Measurements from ENCODE around the gene JPT2. TPM values are rescaled to one million over a fixed set of nuclear protein-coding genes. Genes with fewer than 3 reads are reported as not detected.

JPT2 gene
- total RNA-seq, 1 donor from 2014 or later: 48.7 TPM

DNA sequence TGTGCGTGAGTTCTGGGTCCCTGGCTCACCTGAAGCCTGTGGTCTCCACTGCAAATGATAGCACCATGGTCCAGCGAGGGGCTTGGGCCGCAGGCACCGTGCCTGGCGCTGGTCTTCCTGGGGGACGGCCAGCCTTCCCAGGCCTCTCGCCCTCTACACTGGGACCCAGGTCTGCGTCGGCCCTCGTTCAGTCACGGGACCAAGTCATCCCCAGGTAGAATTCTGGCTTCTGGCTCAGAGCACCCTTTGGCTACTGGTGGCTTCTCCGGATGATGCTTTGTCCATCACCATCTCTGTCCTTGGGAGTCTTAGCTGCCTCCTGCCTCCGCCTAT lies 45.5 kb upstream of the JPT2 start:
- DNase-seq (no peak), ATAC-seq (ENCODE audit: low read depth) (no peak)
- POLR2A ChIA-PET: no interaction called here
- intact Hi-C loops (cut with micrococcal nuclease): no loop called here
- peaks cover 6% of the 10 kb centered on the region for H3K4me1 Mint-ChIP-seq
- TF ChIP-seq, protein P1, sequence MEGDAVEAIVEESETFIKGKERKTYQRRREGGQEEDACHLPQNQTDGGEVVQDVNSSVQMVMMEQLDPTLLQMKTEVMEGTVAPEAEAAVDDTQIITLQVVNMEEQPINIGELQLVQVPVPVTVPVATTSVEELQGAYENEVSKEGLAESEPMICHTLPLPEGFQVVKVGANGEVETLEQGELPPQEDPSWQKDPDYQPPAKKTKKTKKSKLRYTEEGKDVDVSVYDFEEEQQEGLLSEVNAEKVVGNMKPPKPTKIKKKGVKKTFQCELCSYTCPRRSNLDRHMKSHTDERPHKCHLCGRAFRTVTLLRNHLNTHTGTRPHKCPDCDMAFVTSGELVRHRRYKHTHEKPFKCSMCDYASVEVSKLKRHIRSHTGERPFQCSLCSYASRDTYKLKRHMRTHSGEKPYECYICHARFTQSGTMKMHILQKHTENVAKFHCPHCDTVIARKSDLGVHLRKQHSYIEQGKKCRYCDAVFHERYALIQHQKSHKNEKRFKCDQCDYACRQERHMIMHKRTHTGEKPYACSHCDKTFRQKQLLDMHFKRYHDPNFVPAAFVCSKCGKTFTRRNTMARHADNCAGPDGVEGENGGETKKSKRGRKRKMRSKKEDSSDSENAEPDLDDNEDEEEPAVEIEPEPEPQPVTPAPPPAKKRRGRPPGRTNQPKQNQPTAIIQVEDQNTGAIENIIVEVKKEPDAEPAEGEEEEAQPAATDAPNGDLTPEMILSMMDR (IDR thresholded peaks at IDR 0.05): no peak
- H3K9me3 Mint-ChIP-seq: no peaks in the 10 kb centered on the region
- H3K27me3 Mint-ChIP-seq: no peaks in the 10 kb centered on the region
- CTCF ChIA-PET: no interaction called here
- H3K4me3 Mint-ChIP-seq: no peak overlapping the region
- H3K27ac Mint-ChIP-seq: no peak overlapping the region
- H3K36me3 Mint-ChIP-seq (ENCODE audit: low read depth): peaks cover 67% of the 10 kb centered on the region

DNA sequence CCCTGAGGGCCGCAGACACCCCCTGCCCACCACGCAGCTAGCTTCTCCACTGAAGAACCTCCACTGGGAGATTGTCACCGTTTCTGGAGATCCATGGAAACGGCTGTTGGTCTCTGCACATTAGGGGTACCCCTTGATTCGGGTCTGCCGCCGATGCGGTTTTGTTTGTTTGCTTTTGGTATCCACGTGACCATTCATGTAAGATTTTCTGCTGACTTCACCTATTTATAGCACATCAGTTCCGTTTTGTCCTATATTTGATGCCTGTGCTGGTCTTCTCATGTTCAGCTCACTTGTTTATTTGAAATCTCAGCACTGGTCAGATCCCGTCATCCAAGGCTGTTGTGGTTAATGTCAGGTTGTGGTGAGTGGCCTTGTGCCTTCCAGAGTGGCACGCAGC lies 44.8 kb upstream of the JPT2 start:
- POLR2A ChIA-PET: interaction anchor here (0.7 kb wide), 1 partner anchor 13 kb away, joined by 3 read pairs; no protein-coding TSS in a partner anchor

DNA sequence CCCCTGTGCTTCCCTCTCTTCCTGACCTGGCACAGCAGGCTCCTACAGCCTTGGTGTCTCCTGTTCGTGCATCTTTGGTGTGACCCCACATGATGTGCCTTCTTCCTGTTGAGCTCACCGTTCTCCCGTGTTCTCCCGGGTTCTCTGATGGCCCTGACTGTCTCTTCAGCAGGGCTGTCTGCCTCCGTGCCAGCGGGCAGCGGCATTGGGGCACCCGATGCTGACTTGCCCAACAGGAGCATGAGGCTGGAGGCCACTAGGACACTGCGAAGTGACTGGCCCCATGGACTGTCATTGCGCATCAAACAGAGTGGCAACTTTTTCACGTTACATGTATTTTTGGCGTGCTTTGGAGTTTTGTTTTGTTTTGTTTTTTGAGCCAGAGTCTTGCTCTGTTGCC lies 43.5 kb upstream of the JPT2 start:
- no peaks in the 10 kb centered on the region for H3K9me3 Mint-ChIP-seq
- intact Hi-C loops (cut with micrococcal nuclease): no loop called here
- ATAC-seq (ENCODE audit: low read depth) (no peak), DNase-seq (no peak)
- H3K27me3 Mint-ChIP-seq: no peaks in the 10 kb centered on the region
- H3K27ac Mint-ChIP-seq: no peak overlapping the region
- H3K4me1 Mint-ChIP-seq: peaks cover 2% of the 10 kb centered on the region
- peaks cover 74% of the 10 kb centered on the region for H3K36me3 Mint-ChIP-seq (ENCODE audit: low read depth)
- no peak overlapping the region for H3K4me3 Mint-ChIP-seq
- CTCF ChIA-PET: no interaction called here
- POLR2A ChIA-PET: no interaction called here
- TF ChIP-seq, protein P1 (IDR thresholded peaks at IDR 0.05): no peak

More for the DNA sequence above, 44.8 kb upstream of the JPT2 start:
- no peak for ATAC-seq (ENCODE audit: low read depth)
- intact Hi-C loops (cut with micrococcal nuclease): no loop called here
- Mint-ChIP-seq H3K9me3 (no peaks in the 10 kb centered on the region), H3K27me3 (no peaks in the 10 kb centered on the region), H3K4me1 (peaks cover 6% of the 10 kb centered on the region), H3K4me3 (no peak overlapping the region), H3K36me3 (ENCODE audit: low read depth) (peaks cover 69% of the 10 kb centered on the region), H3K27ac (no peak overlapping the region)
- DNase-seq: no peak
- TF ChIP-seq, protein P1 (IDR thresholded peaks at IDR 0.05): no peak
- CTCF ChIA-PET: no interaction called here

DNA sequence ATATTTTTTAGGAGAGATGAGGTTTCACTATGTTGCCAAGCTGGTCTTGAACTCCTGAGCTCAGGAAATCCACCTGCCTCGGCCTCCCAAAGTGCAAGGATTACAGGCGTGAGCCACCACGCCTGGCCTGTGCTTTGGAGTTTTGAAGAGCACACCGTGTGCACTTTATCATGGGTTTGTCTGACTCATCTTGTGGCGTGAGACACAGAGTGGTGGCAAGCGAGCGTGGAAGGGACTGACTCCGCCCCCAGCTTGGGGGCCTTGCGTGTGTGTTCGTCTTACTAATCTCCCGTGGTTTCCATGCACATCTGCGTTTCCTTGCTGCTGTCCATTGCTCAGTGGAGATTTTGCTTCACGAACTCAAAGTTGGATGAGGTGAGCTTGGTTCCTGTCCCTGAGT lies 43.0 kb upstream of the JPT2 start:
- intact Hi-C loops (cut with micrococcal nuclease): no loop called here
- Mint-ChIP-seq H3K27me3 (no peaks in the 10 kb centered on the region), H3K4me1 (peaks cover 2% of the 10 kb centered on the region), H3K4me3 (no peak overlapping the region), H3K27ac (no peak overlapping the region), H3K9me3 (no peaks in the 10 kb centered on the region), H3K36me3 (ENCODE audit: low read depth) (peaks cover 77% of the 10 kb centered on the region)
- TF ChIP-seq, protein P1 (IDR thresholded peaks at IDR 0.05): no peak
- DNase-seq (no peak), ATAC-seq (ENCODE audit: low read depth) (no peak)
- ChIA-PET CTCF (no interaction called here), POLR2A (no interaction called here)

DNA sequence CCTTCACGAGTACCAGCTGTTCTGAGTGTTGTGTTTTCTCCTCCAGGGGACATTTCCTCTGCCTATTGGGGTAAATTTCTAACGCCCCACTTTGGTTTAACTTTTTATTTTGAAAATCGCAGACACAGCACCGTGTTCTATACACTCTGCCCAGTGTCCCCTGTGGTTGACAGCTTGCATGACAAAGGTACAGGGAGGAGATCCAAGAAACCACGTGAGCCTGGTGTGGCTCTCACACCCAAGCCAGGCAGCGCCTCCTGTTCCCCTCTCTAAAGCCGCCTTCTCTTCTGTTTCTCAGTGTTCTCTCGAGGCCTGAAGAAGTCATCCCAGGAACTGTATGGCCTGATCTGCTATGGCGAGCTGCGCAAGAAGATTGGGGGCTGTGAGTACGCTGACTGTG lies 40.6 kb upstream of the JPT2 start:
- Mint-ChIP-seq H3K9me3 (no peaks in the 10 kb centered on the region), H3K4me3 (no peak overlapping the region), H3K36me3 (ENCODE audit: low read depth) (peaks cover 80% of the 10 kb centered on the region), H3K4me1 (no peaks in the 10 kb centered on the region), H3K27me3 (no peaks in the 10 kb centered on the region), H3K27ac (no peak overlapping the region)
- DNase-seq (no peak), ATAC-seq (ENCODE audit: low read depth) (no peak)
- ChIA-PET POLR2A (no interaction called here), CTCF (no interaction called here)
- intact Hi-C loops (cut with micrococcal nuclease): no loop called here
- TF ChIP-seq, protein P1 (IDR thresholded peaks at IDR 0.05): no peak
